ENCODE data around the gene PPP2R2D. TPM values are rescaled to one million over a fixed set of nuclear protein-coding genes. Genes with fewer than 3 reads are reported as not detected.
"Not testable (repeated sequence)": the region's sequence is repeated elsewhere in the genome, so short reads cannot be mapped to it uniquely, and the experiment has no call there.

Gene PPP2R2D
- total RNA-seq, 2 donors from 2014 or later: 35.5 to 37.5 TPM

DNA sequence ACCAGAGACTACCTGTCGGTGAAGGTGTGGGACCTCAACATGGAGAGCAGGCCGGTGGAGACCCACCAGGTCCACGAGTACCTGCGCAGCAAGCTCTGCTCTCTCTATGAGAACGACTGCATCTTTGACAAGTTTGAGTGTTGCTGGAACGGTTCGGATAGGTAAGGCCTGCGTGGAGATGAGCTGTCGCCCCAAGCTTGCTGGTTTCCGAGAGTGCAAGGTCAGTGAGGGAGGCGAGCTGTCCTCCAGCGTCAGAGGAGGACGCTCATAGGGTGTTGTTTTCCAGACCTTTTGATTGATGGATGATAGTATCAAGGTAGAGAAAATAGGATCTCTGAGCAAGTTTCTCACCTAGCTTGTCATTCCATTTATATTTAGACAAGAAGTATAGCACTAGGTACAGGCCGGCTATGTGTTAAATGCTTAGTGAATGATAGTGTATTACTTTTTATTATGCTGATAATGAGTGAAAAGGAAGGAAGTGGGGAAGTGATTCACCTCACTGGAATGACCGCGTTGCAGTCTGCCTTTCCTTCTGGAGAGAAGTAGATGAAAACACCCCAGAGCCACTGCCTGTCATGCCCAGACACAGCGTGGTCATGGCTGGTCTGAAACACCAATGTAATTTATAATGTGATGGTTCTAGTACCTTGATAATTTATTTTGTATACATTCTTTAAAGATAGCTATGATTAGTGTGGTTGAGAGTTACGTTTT, 47.0 kb downstream of the PPP2R2D start:
- Histone ChIP-seq H3K4me3 (ENCODE audit: low read length) (no peak overlapping the region), H3K36me3 (ENCODE audit: control insufficient read depth, insufficient read depth, low read length) (peaks cover 77% of the 10 kb centered on the region), H3K9me3 (ENCODE audit: control insufficient read depth, low read length) (no peaks in the 10 kb centered on the region), H3K9ac (ENCODE audit: extremely low read depth, low read length, poor library complexity, severe bottlenecking) (no peak overlapping the region), H3K27ac (ENCODE audit: low read depth, low read length) (no peak overlapping the region), H3K27me3 (ENCODE audit: control insufficient read depth, insufficient read depth, low read length, poor library complexity, severe bottlenecking) (no peaks in the 10 kb centered on the region), H3K4me1 (ENCODE audit: control insufficient read depth, insufficient read depth, low read length) (no peaks in the 10 kb centered on the region)
- Mint-ChIP-seq H3K36me3 (ENCODE audit: low read depth) (peaks cover 84% of the 10 kb centered on the region), H3K4me3 (no peak overlapping the region), H3K27ac (peak overlapping the region; percentile 2), H3K4me1 (no peaks in the 10 kb centered on the region), H3K9me3 (no peaks in the 10 kb centered on the region), H3K27me3 (ENCODE audit: insufficient read depth) (no peaks in the 10 kb centered on the region)
- TF ChIP-seq, protein P1, sequence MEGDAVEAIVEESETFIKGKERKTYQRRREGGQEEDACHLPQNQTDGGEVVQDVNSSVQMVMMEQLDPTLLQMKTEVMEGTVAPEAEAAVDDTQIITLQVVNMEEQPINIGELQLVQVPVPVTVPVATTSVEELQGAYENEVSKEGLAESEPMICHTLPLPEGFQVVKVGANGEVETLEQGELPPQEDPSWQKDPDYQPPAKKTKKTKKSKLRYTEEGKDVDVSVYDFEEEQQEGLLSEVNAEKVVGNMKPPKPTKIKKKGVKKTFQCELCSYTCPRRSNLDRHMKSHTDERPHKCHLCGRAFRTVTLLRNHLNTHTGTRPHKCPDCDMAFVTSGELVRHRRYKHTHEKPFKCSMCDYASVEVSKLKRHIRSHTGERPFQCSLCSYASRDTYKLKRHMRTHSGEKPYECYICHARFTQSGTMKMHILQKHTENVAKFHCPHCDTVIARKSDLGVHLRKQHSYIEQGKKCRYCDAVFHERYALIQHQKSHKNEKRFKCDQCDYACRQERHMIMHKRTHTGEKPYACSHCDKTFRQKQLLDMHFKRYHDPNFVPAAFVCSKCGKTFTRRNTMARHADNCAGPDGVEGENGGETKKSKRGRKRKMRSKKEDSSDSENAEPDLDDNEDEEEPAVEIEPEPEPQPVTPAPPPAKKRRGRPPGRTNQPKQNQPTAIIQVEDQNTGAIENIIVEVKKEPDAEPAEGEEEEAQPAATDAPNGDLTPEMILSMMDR (conservative IDR thresholded peaks at IDR 0.05): no peak
- peak; percentile 34 for DNase-seq
- 93% methylated on average over 16 to 18 of the region's 18 CpGs for WGBS, 2 experiments (ENCODE audit: insufficient coverage in 1 of 2, insufficient read length in 1 of 2)

DNA sequence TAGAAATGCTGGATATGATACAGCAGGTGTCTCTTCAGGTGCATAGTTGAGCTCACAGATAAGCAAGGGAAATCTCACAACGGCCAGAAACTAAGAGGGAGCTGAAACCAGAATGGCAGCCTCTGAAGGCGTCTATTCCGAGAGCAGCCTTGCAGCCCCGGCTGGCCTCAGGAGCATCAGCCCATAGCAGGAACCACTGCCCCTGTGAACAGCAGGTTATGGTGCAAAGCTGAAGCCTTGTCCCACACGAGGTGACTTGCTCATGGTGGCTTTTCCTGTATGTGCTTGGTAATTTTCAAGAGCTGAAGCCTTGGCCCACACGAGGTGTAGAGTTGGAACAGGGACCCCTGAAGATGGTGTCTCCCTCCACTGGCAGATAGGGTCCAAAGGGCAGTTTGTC, 47.7 kb downstream of the PPP2R2D start:
- H3K9me3 ChIP-seq (ENCODE audit: control insufficient read depth, low read length): no peaks in the 10 kb centered on the region
- H3K27me3 Mint-ChIP-seq (ENCODE audit: insufficient read depth): no peaks in the 10 kb centered on the region
- H3K36me3 Mint-ChIP-seq (ENCODE audit: low read depth): peaks cover 78% of the 10 kb centered on the region
- no peaks in the 10 kb centered on the region for H3K27me3 ChIP-seq (ENCODE audit: control insufficient read depth, insufficient read depth, low read length, poor library complexity, severe bottlenecking)
- no peak overlapping the region for H3K4me3 ChIP-seq (ENCODE audit: low read length)
- no peaks in the 10 kb centered on the region for H3K4me1 Mint-ChIP-seq
- TF ChIP-seq, protein P1 (conservative IDR thresholded peaks at IDR 0.05): no peak
- H3K9ac ChIP-seq (ENCODE audit: extremely low read depth, low read length, poor library complexity, severe bottlenecking): no peak overlapping the region
- H3K4me1 ChIP-seq (ENCODE audit: control insufficient read depth, insufficient read depth, low read length): no peaks in the 10 kb centered on the region
- H3K36me3 ChIP-seq (ENCODE audit: control insufficient read depth, insufficient read depth, low read length): peaks cover 79% of the 10 kb centered on the region
- WGBS, 2 experiments (ENCODE audit: insufficient coverage in 1 of 2, insufficient read length in 1 of 2): 94 to 97% methylated on average over 6 of the region's 6 CpGs
- no peak overlapping the region for H3K4me3 Mint-ChIP-seq
- no peak overlapping the region for H3K27ac Mint-ChIP-seq
- DNase-seq: peak; percentile 22
- H3K9me3 Mint-ChIP-seq: no peaks in the 10 kb centered on the region
- H3K27ac ChIP-seq (ENCODE audit: low read depth, low read length): no peak overlapping the region

DNA sequence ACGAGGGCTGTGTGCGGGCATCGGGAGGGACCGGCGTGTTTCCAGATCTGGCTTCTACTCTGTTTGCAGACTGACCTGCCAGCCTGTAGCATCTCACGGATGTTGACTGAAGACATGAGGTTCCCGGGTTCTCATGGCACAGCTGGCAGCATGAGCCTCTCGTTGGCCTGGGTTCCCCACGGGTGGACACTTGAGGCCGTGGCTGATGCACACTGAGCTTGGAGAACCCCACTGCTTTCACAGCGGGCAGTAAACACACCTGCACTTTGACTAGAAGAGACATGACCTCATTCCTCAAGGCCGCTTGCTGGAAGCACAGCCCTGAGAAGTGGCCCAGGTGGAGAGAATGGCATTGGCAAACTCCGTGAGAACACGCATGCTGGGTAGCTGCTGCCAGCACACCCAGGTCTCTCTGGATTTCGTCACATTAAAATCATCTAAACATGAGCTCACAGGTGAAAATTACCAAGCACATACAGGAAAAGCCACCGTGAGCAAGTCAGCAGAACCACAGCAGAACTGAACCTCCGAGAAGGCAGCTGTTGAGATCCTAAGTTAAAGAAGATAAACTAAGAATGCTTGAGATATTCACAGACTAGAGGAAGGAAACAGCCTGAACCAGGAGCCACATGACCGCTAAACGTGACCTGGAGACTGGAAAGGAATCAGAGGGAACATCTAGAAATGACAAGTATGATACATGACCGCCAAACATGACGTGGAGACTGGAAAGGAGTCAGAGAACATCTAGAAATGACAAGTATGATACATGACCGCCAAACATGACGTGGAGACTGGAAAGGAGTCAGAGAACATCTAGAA, 48.4 kb downstream of the PPP2R2D start:
- H3K36me3 Mint-ChIP-seq (ENCODE audit: low read depth): peaks cover 72% of the 10 kb centered on the region
- no peak overlapping the region for H3K27ac Mint-ChIP-seq
- no peak overlapping the region for H3K4me3 ChIP-seq (ENCODE audit: low read length)
- no peaks in the 10 kb centered on the region for H3K9me3 ChIP-seq (ENCODE audit: control insufficient read depth, low read length)
- no peak overlapping the region for H3K4me3 Mint-ChIP-seq
- TF ChIP-seq, protein P1 (conservative IDR thresholded peaks at IDR 0.05): no peak
- H3K27ac ChIP-seq (ENCODE audit: low read depth, low read length): no peak overlapping the region
- 94 to 97% methylated on average over 12 to 19 of the region's 23 CpGs for WGBS, 2 experiments (ENCODE audit: insufficient coverage in 1 of 2, insufficient read length in 1 of 2)
- DNase-seq: peak; percentile 33
- no peaks in the 10 kb centered on the region for H3K27me3 ChIP-seq (ENCODE audit: control insufficient read depth, insufficient read depth, low read length, poor library complexity, severe bottlenecking)
- no peaks in the 10 kb centered on the region for H3K9me3 Mint-ChIP-seq
- peaks cover 80% of the 10 kb centered on the region for H3K36me3 ChIP-seq (ENCODE audit: control insufficient read depth, insufficient read depth, low read length)
- H3K27me3 Mint-ChIP-seq (ENCODE audit: insufficient read depth): no peaks in the 10 kb centered on the region
- H3K4me1 Mint-ChIP-seq: no peaks in the 10 kb centered on the region
- no peaks in the 10 kb centered on the region for H3K4me1 ChIP-seq (ENCODE audit: control insufficient read depth, insufficient read depth, low read length)
- H3K9ac ChIP-seq (ENCODE audit: extremely low read depth, low read length, poor library complexity, severe bottlenecking): no peak overlapping the region

DNA sequence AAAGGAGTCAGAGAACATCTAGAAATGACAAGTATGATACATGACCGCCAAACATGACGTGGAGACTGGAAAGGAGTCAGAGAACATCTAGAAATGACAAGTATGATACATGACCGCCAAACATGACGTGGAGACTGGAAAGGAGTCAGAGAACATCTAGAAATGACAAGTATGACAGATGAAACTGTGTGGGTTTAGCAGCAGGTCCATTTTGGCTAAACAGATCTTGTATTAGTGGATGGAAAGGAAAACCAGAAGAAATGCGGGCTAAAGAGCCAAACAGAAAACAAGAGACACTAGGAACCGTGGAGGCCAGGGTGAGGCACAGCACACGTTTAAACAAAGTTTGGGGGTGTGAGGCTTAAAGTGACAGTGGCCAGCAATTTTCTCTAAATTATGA, 49.1 kb downstream of the PPP2R2D start:
- not testable (repeated sequence) for H3K27me3 Mint-ChIP-seq (ENCODE audit: insufficient read depth); H3K4me3 Mint-ChIP-seq; H3K4me1 Mint-ChIP-seq; H3K9me3 ChIP-seq (ENCODE audit: control insufficient read depth, low read length); DNase-seq; H3K27ac ChIP-seq (ENCODE audit: low read depth, low read length); H3K4me3 ChIP-seq (ENCODE audit: low read length); H3K9me3 Mint-ChIP-seq; H3K4me1 ChIP-seq (ENCODE audit: control insufficient read depth, insufficient read depth, low read length); H3K27ac Mint-ChIP-seq; H3K9ac ChIP-seq (ENCODE audit: extremely low read depth, low read length, poor library complexity, severe bottlenecking); H3K27me3 ChIP-seq (ENCODE audit: control insufficient read depth, insufficient read depth, low read length, poor library complexity, severe bottlenecking)
- peaks cover 73% of the 10 kb centered on the region for H3K36me3 Mint-ChIP-seq (ENCODE audit: low read depth)
- 95 to 97% methylated on average over 5 of the region's 7 CpGs for WGBS, 2 experiments (ENCODE audit: insufficient coverage in 1 of 2, insufficient read length in 1 of 2)
- peaks cover 80% of the 10 kb centered on the region for H3K36me3 ChIP-seq (ENCODE audit: control insufficient read depth, insufficient read depth, low read length)

Data from endodermal cell (in vitro differentiated cells).